GM12878 (cell line): ENCODE measurements around the gene RCCD1. TPM values are rescaled to one million over a fixed set of nuclear protein-coding genes. Genes with fewer than 3 reads are reported as not detected.

ENCODE experiments used
- ATAC-seq: fragments of 200-7000 bp; cut with Tn5 transposase; 3 replicates; pipeline ENCODE4 v1.9.1; 2020; ENCODE audit warnings: mild to moderate bottlenecking, moderate library complexity
- BruUV-seq: library from RNA; stranded (reverse); fragments of 400-500 nt; replicated peaks from 2 replicates; lab custom pipeline; 2021; lab: Mats Ljungman, UMichigan
- CTCF ChIA-PET: fragments of 300-600 bp; sonication (Branson Sonifier 250); formaldehyde crosslinking; extraction: SDS; loops from one replicate; lab custom pipeline; 2021; ENCODE audit warnings: inconsistent platforms; lab: Yijun Ruan, JAX
- POLR2A ChIA-PET: fragments of 350-600 bp; formaldehyde crosslinking; extraction: SDS; loops from one replicate; lab custom pipeline; 2021; ENCODE audit warnings: inconsistent platforms; lab: Charles Lee
- RAD21 ChIA-PET: fragments of 300-600 bp; sonication (Branson Sonifier 250); formaldehyde crosslinking; loops from one replicate; lab custom pipeline; 2023; ENCODE audit warnings: antibody characterized with exemption; ENCODE audit not compliant: unreplicated experiment; lab: Charles Lee
- SMC1A ChIA-PET: fragments of 300-600 bp; sonication (Branson Sonifier 250); formaldehyde crosslinking; loops from one replicate; lab custom pipeline; 2023; ENCODE audit not compliant: unreplicated experiment, uncharacterized antibody; lab: Charles Lee
- DNase-seq: peaks from one replicate; pipeline ENCODE4 v3.0.0-alpha.2; 2011; ENCODE audit warnings: low read depth, low spot score
- FAIRE-seq: peaks from 3 replicates; lab custom pipeline; 2011; peaks lifted over from hg19 to GRCh38; lab: Jason Lieb, UNC
- H2AFZ ChIP-seq: 2 replicates; pipeline ENCODE4 v1.6.0; 2011; ENCODE audit warnings: low read depth, low read length, control low read depth; ENCODE audit not compliant: control insufficient read depth
- H3K27ac ChIP-seq: 2 replicates; pipeline ENCODE4 v1.5.1; 2011; ENCODE audit warnings: control low read depth; ENCODE audit not compliant: control insufficient read depth, insufficient read depth
- H3K27me3 ChIP-seq, 2 experiments: replicated peaks in 1 of 2; 2 replicates each; pipeline versions ENCODE4 v1.6.0 to v1.6.1; 2011; ENCODE audit warnings: low read length in 1 of 2; ENCODE audit not compliant: control insufficient read depth in 2 of 2, insufficient read depth in 2 of 2
- H3K36me3 ChIP-seq, 2 experiments: 2 replicates each; pipeline ENCODE4 v1.5.1; 2011; ENCODE audit warnings: low read length in 1 of 2; ENCODE audit not compliant: control insufficient read depth in 2 of 2, insufficient read depth in 2 of 2
- H3K4me1 ChIP-seq: 2 replicates; pipeline ENCODE4 v1.6.1; 2011; ENCODE audit warnings: mild to moderate bottlenecking, low read length, moderate library complexity, mixed read lengths; ENCODE audit not compliant: control insufficient read depth, insufficient read depth
- H3K4me2 ChIP-seq: 2 replicates; pipeline ENCODE4 v1.6.0; 2011; ENCODE audit warnings: control low read depth; ENCODE audit not compliant: control insufficient read depth, insufficient read depth
- H3K4me3 ChIP-seq: fragments of 200-600 bp; sonication (generic); 2 replicates; pipeline ENCODE4 v1.5.1; 2016
- H3K79me2 ChIP-seq: 2 replicates; pipeline ENCODE4 v1.6.0; 2011; ENCODE audit warnings: low read length; ENCODE audit not compliant: control insufficient read depth, insufficient read depth
- H3K9ac ChIP-seq: 2 replicates; pipeline ENCODE4 v1.8.0; 2011; ENCODE audit warnings: low read length, control low read depth, mixed read lengths; ENCODE audit not compliant: control insufficient read depth, insufficient read depth
- H3K9me3 ChIP-seq: replicated peaks from 3 replicates; pipeline ENCODE4 v1.5.1; 2011; ENCODE audit warnings: mild to moderate bottlenecking, low read length; ENCODE audit not compliant: control insufficient read depth, insufficient read depth
- H4K20me1 ChIP-seq: 2 replicates; pipeline ENCODE4 v1.6.0; 2011; ENCODE audit not compliant: control insufficient read depth, insufficient read depth
- CBFB ChIP-seq: IDR thresholded peaks from 2 replicates; pipeline ENCODE4 v1.6.1; 2016; ENCODE audit warnings: antibody characterized with exemption, low read depth
- MEF2A ChIP-seq: IDR thresholded peaks from 2 replicates; pipeline ENCODE4 v1.6.1; 2011; ENCODE audit warnings: low read depth, mild to moderate bottlenecking, low read length, moderate library complexity; ENCODE audit not compliant: insufficient read depth
- POLR2A ChIP-seq: IDR thresholded peaks from 2 replicates; pipeline ENCODE4 v1.6.1; 2011; ENCODE audit warnings: low read depth, mild to moderate bottlenecking, low read length
- PRDM15 ChIP-seq: fragments of 450-650 bp; formaldehyde crosslinking; IDR thresholded peaks from 2 replicates; pipeline ENCODE4 v1.4.0; 2020; ENCODE audit warnings: mild to moderate bottlenecking, moderate library complexity
- ZNF274 ChIP-seq: IDR thresholded peaks from one replicate; pipeline ENCODE4 v1.8.0; 2011; ENCODE audit not compliant: insufficient read length, insufficient read depth
- WGBS: methylation state at CpG from one replicate; pipeline ENCODE4 v1.1.6; 2016; ENCODE audit warnings: low lambda C conversion rate; ENCODE audit not compliant: insufficient replicate concordance, insufficient coverage; ENCODE audit errors: missing lambda C conversion rate; 5-methylcytosine and 5-hydroxymethylcytosine counted together
- in situ Hi-C: fragments of 300-500 bp; cut with MboI; formaldehyde crosslinking; loops from 9 replicates; pipeline ENCODE4 v1.14.3; 2018; ENCODE audit warnings: mixed read lengths
- intact Hi-C: fragments of 100-400 bp; cut with micrococcal nuclease; formaldehyde crosslinking; loops from one replicate; pipeline ENCODE4 v1.14.2; 2022; ENCODE audit not compliant: unreplicated experiment
- polyA plus RNA-seq, 11 experiments: library from polyadenylated mRNA; depleted of rRNA in 4 of 11; unstranded in 6 of 11; stranded (reverse) in 5 of 11; fragments of >200 nt; fragmentation: Nextera tagmentation in 4 of 11; fragmentation: Illumina TruSeq in 1 of 11; extraction: Ambion mirVana in 4 of 11; extraction: Trizol in 1 of 11; gene quantifications; 1 replicate in 1 of 11; 2 replicates in 10 of 11; pipeline versions ENCODE4 v1.2.1 to v1.2.3, GENCODE V29; 2011 to 2016; ENCODE audit warnings: inconsistent platforms in 2 of 11, missing spikeins in 2 of 11, low read depth in 1 of 11
- total RNA-seq, 4 experiments: library from RNA; depleted of rRNA in 3 of 4; stranded (reverse); fragments of >200 nt in 3 of 4; fragmentation: Illumina TruSeq in 1 of 4; extraction: Trizol in 1 of 4; gene quantifications; 2 replicates each; pipeline versions ENCODE4 v1.2.1 to v1.2.3, GENCODE V29; 2013 to 2021
- TF ChIP-seq, protein P1 (sequence below): IDR thresholded peaks from 2 replicates; pipeline ENCODE4 v1.6.1; 2011; ENCODE audit warnings: mild to moderate bottlenecking, low read depth, low read length, moderate library complexity; ENCODE audit not compliant: insufficient replicate concordance
- TF ChIP-seq, protein P2 (sequence below): IDR thresholded peaks from 2 replicates; pipeline ENCODE4 v1.6.1; 2012; ENCODE audit warnings: improper control_type of control experiment, low read depth, low read length; ENCODE audit not compliant: insufficient replicate concordance

RCCD1 gene
- total and polyA plus RNA-seq, 10 of the 15 experiments (the other 5 are each of a cell fraction or from before 2014, with no cell fraction given) = 5.2 to 30.4 (median 20.9) TPM

- TF ChIP-seq, protein P1, sequence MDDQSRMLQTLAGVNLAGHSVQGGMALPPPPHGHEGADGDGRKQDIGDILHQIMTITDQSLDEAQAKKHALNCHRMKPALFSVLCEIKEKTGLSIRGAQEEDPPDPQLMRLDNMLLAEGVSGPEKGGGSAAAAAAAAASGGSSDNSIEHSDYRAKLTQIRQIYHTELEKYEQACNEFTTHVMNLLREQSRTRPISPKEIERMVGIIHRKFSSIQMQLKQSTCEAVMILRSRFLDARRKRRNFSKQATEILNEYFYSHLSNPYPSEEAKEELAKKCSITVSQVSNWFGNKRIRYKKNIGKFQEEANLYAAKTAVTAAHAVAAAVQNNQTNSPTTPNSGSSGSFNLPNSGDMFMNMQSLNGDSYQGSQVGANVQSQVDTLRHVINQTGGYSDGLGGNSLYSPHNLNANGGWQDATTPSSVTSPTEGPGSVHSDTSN = no peak
- TF ChIP-seq, protein P2, sequence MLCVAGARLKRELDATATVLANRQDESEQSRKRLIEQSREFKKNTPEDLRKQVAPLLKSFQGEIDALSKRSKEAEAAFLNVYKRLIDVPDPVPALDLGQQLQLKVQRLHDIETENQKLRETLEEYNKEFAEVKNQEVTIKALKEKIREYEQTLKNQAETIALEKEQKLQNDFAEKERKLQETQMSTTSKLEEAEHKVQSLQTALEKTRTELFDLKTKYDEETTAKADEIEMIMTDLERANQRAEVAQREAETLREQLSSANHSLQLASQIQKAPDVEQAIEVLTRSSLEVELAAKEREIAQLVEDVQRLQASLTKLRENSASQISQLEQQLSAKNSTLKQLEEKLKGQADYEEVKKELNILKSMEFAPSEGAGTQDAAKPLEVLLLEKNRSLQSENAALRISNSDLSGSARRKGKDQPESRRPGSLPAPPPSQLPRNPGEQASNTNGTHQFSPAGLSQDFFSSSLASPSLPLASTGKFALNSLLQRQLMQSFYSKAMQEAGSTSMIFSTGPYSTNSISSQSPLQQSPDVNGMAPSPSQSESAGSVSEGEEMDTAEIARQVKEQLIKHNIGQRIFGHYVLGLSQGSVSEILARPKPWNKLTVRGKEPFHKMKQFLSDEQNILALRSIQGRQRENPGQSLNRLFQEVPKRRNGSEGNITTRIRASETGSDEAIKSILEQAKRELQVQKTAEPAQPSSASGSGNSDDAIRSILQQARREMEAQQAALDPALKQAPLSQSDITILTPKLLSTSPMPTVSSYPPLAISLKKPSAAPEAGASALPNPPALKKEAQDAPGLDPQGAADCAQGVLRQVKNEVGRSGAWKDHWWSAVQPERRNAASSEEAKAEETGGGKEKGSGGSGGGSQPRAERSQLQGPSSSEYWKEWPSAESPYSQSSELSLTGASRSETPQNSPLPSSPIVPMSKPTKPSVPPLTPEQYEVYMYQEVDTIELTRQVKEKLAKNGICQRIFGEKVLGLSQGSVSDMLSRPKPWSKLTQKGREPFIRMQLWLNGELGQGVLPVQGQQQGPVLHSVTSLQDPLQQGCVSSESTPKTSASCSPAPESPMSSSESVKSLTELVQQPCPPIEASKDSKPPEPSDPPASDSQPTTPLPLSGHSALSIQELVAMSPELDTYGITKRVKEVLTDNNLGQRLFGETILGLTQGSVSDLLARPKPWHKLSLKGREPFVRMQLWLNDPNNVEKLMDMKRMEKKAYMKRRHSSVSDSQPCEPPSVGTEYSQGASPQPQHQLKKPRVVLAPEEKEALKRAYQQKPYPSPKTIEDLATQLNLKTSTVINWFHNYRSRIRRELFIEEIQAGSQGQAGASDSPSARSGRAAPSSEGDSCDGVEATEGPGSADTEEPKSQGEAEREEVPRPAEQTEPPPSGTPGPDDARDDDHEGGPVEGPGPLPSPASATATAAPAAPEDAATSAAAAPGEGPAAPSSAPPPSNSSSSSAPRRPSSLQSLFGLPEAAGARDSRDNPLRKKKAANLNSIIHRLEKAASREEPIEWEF = no peak
- no peak for TF ChIP-seq ZNF274
- TF ChIP-seq, all 136 proteins: peak for 0
Measured at GRCh38 chr15:90948506-90948905, 6.2 kb upstream of the RCCD1 start (continued).

DNA sequence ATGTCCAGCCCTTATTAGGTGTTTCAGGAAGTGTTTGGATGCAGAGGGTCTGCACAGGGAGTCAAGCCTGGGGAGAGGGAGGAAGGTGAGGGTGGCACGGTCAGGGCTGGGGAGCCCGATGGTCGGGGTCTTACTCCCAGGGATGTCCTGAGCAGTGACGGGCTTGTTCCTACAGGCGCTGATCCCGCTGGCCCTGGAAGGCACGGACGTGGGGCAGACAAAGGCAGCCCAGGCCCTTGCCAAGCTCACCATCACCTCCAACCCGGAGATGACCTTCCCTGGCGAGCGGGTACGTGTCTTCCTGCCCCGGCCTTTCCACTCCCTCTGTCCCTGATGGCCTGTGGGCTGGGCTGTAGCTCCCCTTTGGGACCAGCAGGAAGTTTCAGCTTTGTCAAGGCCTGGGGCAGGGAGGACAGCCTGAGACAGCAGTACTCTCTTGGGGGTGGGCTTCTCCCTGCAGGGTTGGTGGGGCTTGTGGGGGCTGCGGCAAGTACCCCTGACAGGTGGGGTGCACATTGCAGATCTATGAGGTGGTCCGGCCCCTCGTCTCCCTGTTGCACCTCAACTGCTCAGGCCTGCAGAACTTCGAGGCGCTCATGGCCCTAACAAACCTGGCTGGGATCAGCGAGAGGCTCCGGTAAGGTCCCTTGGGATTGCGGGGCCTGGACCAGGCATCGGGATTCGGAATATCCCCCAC lies 4.6 kb upstream of the RCCD1 start:
- 96% methylated on average over 17 of the region's 23 CpGs for WGBS
- no TSS peak for BruUV-seq
- Histone ChIP-seq H3K9ac (no peak overlapping the region), H3K9me3 (no peaks in the 10 kb centered on the region), H2AFZ (no peak overlapping the region), H3K4me3 (no peak overlapping the region), H4K20me1 (no peaks in the 10 kb centered on the region), H3K27ac (no peak overlapping the region), H3K4me2 (no peak overlapping the region), H3K79me2 (peaks cover under 1% of the 10 kb centered on the region; the same call in 1 of the 2 replicates), H3K4me1 (no peaks in the 10 kb centered on the region), H3K36me3 (peaks cover 24 to 29% of the 10 kb centered on the region in 2 experiments), H3K27me3 (no peaks in the 10 kb centered on the region)
- CTCF ChIA-PET = no interaction called here
- RAD21 ChIA-PET = no interaction called here
- intact Hi-C loops = no loop called here
- POLR2A ChIA-PET = interaction anchor here (1.4 kb wide), 1 partner anchor 16 kb away, joined by 3 read pairs; no protein-coding TSS in a partner anchor
- no peak for DNase-seq
- no peak for FAIRE-seq
- TF ChIP-seq CBFB (no peak), MEF2A (no peak), POLR2A (no peak), PRDM15 (CRISPR knock-in tag) (no peak)
- no peak for ATAC-seq
- SMC1A ChIA-PET = interaction anchor here (0.6 kb wide), 1 partner anchor 76 kb away, joined by 3 read pairs; no protein-coding TSS in a partner anchor
- in situ Hi-C loops = loop anchor here (25.0 kb wide), 1 partner anchor 1363 kb away; the partner anchor contains the start of gene TICRR
